HG03432 (cell line): ENCODE results near the gene TFPI.
"Not testable (repeated sequence)": the region's sequence is repeated elsewhere in the genome, so short reads cannot be mapped to it uniquely, and the experiment has no call there.

Experiments
- ATAC-seq: cut with Tn5 transposase; IDR thresholded peaks from one replicate; pipeline ENCODE4 v1.9.1; 2021; ENCODE audit warnings: mild to moderate bottlenecking, moderate library complexity; ENCODE audit not compliant: unreplicated experiment

The TFPI gene

DNA sequence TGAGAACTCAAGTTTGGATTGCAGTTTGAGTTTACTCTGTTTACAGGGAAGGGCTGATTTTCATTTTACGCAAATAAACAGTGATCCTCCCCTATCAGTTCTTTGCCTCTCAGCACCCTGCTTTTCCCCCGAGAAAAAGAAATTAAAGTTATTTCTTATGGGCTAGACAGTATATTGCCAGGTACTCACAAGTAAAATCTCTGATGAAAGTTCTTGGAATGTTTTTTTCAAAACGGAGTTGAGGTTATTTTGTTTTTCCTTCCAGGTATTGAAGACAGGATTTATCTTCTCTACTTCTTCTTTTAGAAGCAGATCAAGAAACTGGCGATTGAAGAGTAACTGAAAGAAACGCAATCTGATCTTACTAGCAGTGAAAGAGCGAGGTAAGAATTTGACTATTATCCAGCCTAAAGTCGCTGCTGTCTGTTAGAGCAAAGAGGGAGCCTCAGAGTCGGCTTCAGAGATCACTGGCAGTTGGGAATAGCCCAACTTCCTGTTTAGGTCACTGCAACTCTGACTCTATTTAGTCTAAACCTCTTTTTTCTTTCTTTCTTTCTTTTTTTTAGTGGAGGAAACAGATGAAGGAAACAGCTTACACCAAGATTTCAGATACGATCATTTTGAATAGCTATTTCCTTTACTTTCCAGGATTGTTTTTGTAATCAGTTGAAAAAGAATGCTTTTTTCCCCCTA lies at the start of gene TFPI:
TSS of gene TFPI (minus strand) at position 425 of the 693 bp plus-strand sequence. CDS start 50,667 bp downstream, outside the sequence.
- ATAC-seq, result peak; percentile 74

DNA sequence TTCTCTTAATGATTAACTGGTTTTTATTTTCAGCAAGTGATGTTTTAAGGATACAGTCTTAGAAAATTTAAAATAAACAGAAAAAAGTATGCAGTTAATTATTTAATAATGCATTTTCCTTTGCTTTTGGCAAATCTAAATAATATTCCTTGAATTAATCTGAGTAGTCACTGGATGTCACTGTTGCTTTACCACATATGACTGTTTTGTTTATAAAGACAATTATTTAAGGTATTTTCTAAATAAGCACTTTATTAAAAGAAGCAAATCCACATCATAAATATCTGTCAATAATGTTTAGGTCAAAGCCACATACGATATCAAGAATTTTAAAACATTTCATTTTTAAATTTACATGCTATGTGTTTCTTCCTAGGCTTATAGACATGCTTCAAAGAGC lies 40.6 kb upstream of the TFPI start:
- ATAC-seq, result no peak

DNA sequence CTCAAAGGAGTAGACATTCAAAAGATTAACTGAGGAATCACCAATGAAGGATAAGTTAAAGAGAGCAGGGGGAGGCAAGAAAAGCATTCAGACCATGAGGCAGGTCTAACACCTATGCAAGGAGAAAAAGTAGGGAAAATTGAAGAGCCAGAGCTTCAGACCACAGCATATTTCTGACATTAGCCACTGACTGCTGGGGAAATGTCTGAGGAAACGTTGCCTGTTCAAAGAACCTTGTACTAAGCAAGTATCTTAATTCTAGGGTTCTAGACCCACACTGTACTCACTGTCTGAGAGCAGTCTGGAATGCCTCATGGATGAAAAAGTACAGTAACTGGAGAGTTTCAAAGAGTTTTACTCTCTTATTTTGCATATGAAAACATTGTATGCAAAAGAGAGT lies 39.5 kb upstream of the TFPI start:
- ATAC-seq, result no peak

- no peak for ATAC-seq
Measured at GRCh38 chr2:187593098-187593497, 38.9 kb upstream of the TFPI start.

- ATAC-seq, result no peak
Measured at GRCh38 chr2:187590175-187590574, 35.9 kb upstream of the TFPI start.

- ATAC-seq, result peak; percentile 77
Measured at GRCh38 chr2:187586011-187586641, 31.9 kb upstream of the TFPI start.

DNA sequence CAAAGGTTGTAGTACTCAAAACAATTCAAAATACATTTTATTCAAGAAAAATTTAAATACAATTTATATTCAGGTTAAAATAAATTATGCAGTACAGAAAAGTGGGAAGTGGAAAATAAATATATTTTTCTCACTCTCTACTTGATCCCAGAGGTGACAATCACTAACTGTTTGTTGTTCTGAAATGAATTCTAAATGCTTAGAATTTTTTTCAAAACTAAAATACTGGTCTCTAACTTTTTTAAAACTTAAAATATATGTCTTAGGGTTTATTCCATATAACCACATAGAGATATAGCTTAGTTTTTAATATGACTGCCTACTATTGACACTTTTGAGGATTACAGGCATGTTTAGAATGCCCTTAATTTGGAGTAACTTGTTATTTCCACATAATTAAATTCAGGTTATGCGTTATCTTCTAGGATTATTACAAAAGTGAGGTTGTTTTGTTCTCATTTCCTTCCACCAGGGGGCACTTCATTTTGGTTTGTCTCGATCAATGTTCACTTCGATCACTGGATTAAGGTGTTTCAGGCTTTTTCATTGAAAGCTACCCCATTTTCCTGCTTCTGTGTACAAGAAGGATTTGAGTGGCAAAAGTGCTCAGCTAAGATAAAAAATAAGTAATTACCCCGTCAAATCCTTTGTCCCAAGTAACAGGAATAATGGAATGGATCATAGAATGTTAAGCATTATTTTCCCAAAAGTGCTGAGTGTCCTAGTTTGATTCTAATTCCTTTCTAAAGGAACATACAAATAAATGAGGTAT lies 27.1 kb upstream of the TFPI start:
- peak; percentile 65 for ATAC-seq

DNA sequence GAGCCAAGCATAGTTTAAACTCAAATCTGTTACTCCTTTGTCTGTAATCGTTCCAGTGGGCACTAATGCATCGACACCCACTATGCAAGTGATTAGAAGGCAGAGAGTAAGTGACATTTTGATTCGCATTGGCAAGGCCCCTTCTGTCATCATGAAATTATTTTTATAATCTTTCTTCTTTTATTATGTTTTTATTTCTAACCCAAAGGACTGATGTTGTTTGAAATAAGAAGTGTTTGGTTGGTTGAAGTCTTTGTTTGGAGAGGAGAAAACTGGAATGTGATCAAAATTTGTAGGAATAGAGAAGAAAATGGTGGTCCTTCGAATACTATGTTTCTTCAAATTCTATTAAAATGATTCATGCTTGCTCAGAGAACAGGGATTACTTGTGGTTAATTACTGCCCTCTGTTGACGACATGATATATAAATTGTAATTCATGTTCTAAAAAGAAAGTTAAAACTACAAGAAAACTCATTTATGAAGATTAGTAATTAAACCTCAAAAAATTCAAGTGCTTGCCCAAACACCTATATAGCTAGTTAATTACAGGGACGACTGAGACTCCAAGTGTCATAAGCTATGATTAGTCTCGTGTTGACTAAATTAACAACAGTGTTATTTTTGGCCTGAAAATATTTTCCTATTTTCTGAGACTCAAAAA lies 26.4 kb upstream of the TFPI start:
- ATAC-seq, result peak; percentile 65

DNA sequence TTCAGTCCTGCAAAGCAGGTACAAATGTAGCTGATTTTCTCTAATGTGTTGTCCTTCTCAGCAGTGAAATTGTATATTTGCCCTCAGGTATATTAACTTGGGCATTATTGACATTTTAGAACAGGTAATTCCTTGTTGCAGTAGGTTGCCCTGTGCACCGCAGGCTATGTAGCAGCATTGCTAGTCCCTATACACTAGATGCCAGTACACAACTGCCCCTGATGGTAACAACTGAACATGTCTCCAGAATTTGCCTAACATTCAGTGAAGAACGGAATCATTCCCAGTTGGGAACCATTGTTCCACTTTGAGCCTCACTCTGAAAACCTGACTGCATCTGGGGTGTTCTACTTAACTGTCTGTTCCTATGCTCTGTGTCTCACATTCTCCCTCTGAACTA lies 23.1 kb upstream of the TFPI start:
- ATAC-seq, result no peak

- ATAC-seq, result no peak
Measured at GRCh38 chr2:187576906-187577305, 22.7 kb upstream of the TFPI start.

DNA sequence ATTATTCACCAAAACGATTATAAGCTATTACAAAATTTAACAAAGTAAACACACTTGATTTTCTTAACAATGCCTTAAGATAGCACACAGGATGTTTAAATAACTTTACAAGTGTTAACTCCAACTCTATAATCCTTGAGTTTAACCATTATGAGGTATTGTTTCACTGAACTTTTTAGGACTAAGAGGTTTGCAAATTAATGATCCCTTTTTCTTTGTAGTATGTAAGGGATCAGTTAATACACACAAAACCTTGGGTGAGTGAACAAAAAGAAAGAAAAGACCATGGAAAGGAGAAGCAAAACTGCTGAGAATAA lies 21.5 kb upstream of the TFPI start:
- ATAC-seq, result no peak

GRCh38 chr2:187574969-187575750 lies 20.9 kb upstream of the TFPI start:
- no peak for ATAC-seq

- no peak for ATAC-seq
Measured at GRCh38 chr2:187573722-187574121, 19.5 kb upstream of the TFPI start.

- ATAC-seq, result not testable (repeated sequence)
Measured at GRCh38 chr2:187571996-187572395, 17.8 kb upstream of the TFPI start.

DNA sequence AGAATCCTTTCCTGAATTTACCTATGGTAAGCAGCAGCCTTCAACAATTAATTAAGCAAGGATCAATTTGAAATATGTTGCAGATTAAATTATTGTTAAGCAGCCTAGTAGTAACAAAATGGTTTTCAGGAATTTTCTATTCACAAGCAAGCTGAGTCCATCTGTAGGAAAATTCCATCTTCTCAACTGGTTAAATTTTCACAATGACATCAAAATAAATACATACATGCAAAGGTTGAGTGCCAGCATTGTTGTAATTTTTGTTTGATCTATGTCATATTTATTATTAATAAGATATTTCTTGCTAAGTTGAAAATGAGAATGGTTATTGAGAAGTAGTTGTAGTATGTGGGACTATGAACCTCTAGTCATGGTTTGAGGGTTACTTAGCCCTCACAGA lies 15.3 kb upstream of the TFPI start:
- no peak for ATAC-seq

- ATAC-seq, result no peak
Measured at GRCh38 chr2:187569042-187569441, 14.8 kb upstream of the TFPI start.

DNA sequence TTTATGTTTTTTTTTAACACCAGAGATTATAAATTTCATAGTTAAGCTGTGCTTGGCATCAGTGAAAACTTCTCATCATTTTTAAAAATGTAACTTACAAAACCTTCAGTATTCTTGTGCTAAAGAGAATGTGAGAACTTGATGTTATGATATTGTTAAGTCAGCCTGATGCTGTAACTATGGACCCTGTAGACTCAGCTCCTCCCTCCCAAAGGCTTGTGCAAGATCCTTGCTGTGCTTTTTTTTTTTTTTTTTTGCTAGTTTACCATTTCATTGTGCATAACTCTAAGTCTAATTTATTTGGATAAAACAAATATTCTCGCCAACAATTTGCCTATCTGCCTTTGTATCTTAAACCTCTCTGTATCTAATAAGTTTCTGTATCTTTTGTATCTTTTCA lies 12.9 kb upstream of the TFPI start:
- ATAC-seq, result no peak

- no peak for ATAC-seq
Measured at GRCh38 chr2:187566712-187567111, 12.5 kb upstream of the TFPI start.

GRCh38 chr2:187566266-187566665 lies 12.0 kb upstream of the TFPI start:
- no peak for ATAC-seq

- ATAC-seq, result not testable (repeated sequence)
Measured at GRCh38 chr2:187565618-187566017, 11.4 kb upstream of the TFPI start.

DNA sequence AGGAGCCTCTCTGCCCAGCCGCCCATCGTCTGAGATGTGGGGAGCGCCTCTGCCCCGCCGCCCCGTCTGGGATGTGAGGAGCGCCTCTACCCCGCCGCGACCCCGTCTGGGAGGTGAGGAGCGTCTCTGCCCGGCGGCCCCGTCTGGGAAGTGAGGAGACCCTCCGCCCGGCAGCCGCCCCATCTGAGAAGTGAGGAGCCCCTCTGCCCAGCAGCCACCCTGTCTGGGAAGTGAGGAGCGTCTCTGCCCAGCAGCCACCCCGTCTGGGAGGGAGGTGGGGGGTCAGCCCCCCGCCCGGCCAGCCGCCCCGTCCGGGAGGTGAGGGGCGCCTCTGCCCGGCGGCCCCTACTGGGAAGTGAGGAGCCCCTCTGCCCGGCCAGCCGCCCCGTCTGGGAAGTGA lies 2.3 kb upstream of the TFPI start:
- not testable (repeated sequence) for ATAC-seq
